Fibroblast of peridontal ligament (primary cell): ENCODE data around the gene LUC7L3.

Experiments
- DNase-seq: peaks from one replicate; pipeline ENCODE4 v3.0.0-alpha.2; 2010; ENCODE audit errors: extremely low read depth

LUC7L3 gene

DNA sequence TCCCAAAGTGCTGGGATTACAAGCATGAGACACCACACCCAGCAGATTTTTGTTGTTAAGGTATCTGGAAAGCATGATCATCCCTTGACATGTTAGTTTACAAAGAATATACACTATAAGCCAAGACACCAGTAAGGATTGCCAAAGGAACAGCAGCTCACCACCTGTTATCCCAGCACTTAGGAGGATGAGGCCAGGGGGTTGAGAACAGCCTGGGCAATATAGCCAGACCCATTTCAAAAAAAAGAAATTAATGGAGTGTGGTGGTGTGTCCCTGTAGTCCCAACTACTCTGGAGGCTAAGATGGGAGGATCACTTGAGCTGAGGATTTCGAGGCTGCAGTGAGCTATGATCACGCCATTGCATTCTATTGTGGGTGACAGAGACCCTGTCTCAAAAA lies 42.8 kb downstream of the LUC7L3 start:
- no peak for DNase-seq

DNA sequence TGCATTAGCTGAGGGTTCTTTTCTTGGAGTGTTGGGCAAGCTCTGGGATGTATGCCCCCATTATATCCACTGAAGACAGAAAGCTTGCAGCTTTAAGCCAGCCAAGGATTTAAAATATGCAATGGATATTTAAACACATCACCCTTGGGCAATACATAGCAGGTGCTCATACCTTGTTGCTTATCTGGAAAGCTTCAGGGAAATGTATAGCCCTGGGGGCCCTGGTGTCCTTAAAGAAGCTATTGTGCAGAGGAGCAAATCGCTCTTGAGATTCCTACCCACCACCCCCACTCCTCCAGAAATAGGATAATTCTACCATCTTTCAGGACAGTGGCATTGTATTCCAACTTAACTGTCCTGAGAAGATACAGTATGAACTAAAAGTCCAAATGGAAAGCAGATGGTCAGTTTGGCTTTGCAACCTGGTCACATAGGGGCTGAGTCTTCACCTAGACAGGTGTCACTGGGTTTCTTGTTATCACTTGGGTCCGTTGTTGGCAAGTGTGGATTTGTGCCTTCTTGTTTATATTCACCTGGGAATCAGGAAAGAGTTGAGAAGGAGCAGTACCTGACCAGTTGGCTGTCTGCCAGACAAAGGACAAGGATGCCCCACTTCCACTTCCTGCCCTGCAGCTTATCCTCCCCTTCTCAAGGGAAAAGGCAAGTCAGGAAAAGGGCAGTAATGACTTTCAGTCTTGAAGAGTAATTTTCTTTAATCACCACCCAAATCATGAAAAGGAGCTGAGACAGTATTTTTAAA lies 44.5 kb downstream of the LUC7L3 start:
- DNase-seq: no peak

DNA sequence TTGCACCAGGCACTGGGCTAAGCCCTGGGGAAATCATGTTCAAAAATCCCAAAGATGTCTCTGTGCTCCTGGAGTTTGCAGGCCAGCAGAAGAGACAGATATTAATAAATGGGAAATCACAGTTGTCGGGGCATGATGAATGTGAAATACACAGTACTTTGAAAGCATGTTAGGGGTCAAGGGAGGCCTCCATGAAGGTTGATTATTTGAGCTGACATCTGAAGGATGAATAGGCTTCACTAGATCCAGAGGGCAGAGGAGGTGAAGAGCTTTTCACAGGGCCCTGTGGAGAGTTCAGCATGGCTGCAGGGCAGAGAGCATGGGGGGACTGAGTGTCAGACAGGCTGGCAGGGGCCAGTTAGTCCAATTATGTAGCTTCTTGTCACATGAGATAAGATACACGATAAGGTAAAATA lies 45.3 kb downstream of the LUC7L3 start:
- no peak for DNase-seq

DNA sequence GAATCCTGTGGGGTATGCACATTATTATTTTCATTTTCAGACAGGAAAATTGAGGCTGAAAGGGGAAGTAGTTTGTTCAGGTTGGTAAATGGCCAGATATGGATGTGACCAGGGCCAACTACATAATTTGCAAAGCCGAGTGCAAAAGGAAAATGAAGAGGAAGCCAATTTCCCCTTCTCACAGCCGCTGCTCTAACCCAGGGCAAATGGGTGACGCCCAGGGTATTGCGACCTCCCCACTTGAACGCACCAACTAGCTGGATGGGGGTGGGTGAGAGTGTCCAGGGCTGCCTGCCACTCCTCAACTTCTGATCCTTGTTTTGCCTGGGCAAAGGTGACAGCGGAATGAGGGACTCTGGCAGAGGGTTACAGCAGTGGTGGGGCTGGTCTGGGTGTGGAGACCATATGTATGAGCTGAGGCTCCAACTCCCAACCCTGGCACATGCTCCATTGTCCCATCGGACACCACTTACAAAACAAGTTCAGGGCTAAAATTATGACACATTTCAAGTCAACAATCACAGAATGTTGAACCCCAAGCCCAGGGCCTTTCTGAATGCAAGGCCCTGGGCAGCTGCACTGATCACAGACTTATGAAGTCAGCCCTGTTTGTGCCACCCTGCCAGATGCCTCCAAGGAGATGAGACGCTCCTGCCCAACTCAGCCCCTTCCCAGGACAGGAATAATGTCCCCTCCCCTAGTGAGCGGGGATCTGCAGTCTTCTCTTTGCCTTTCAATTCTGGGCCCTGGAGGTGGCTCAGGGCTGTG lies 46.2 kb downstream of the LUC7L3 start:
- no peak for DNase-seq

DNA sequence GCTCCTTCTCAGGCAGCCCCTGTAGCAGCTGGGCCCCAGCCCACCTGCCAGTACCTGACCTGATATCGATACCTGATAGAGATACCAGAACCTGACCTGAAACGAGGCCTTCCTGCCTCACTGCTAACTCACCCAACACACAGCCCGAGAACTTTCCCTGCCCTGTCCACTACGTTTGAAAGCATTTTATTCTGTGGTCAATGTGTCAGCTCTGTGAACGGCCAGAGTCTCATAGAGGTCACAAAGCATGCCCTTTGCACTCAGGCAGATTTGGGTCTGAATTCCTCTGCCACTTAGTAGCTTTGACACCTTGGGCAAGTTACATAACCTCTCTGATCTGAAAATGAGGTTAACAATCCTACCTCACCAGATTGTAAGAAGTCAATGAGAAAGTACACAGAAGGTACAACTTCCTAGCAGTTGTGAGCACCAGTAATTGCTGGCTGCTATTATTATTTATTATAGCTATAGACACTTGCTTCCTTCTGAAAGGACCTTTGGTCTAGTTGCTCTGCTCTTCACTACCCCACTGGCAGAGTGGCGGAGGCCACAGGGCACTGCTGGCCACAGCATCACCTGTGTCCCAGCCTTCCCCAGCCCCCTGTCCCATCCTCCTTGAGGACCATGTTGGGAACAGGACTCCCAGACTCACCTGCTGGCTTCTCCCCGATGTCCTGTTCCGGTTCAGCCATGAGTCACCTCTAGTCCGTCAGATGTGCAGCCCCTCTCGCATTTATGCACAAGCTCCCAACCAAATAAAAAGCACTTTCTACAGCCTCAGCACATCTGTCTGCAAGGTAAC lies 47.0 kb downstream of the LUC7L3 start:
- no peak for DNase-seq

DNA sequence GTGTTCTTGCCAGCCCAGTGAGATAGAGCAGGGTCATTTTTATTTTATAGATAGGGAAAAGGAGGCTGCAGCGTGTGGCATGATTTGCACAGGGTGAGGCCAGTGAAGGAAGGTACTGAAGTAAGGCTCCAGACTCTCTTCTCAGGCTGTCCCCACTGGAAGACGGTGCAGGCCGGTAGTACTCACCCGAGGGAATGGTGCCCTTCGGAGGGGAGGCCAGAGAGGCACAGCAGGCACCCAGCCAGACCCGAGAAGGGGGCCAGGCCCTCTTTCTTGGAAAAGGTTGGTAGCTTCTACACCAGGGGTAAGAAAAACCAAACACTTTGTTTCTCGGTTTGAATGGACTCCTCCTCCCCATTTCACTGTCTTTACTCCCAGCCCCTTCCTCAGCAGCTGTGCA lies 47.6 kb downstream of the LUC7L3 start:
- no peak for DNase-seq

DNA sequence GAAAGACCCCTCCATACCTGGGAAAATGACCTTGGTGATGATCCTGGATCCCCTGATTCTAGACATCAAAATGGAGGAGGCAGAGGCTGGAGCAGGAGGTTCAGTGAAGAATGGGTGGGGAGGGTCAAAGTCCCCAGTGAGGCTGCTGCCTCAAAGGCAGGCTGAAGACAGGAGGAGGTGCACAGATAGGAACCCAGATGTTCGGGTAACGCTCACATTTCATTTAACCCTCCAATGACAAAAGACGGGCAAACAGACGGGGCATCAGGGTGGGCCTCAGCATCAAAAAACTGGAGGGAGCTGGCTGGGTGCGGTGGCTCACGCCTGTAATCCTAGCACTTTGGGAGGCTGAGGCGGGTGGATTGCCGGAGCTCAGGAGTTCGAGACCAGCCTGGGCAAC lies 48.0 kb downstream of the LUC7L3 start, which contains the start of gene ANKRD40CL:
Gene ANKRD40CL (minus strand): TSS at position 73 of the 400 bp plus-strand sequence. CDS start 605 bp downstream, outside the sequence.
- no peak for DNase-seq

DNA sequence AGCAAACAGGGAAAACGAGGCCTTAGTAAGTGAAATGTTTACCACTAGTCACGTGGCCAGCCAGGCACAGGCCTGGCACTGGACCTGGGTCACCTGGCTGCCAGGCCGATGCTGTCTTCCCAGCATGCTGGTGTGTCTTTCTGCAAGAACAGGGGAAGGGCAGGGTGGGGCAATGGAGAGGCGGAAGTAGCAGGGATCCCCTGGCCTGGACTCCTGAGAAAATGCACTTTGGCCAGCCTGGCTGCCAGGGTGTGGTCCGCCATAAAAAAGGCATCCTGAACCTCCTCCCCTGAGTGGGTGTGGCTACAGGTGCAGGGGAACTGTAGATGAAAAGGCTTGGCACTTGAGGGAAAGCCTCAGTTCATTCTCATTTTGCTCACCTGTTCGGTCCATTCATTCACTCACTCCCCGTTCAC lies 49.0 kb downstream of the LUC7L3 start:
- no peak for DNase-seq

DNA sequence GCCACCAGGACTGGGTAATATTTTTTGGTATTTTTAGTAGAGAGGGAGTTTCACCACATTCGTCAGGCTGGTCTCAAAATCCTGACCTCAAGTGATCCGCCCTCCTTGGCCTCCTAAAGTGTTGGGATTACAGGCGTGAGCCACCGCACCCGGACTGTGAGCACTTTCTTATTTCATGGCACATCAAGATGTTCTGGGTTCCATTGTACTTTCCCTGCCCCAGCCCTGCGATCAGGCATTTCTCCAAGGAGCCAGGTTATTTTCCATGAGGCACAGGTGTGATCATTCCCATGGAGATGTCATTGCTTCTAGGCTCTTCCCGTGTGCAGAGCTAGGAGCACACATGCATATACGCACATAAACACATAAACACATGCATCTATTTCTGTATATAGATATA lies 50.5 kb downstream of the LUC7L3 start:
- no peak for DNase-seq

DNA sequence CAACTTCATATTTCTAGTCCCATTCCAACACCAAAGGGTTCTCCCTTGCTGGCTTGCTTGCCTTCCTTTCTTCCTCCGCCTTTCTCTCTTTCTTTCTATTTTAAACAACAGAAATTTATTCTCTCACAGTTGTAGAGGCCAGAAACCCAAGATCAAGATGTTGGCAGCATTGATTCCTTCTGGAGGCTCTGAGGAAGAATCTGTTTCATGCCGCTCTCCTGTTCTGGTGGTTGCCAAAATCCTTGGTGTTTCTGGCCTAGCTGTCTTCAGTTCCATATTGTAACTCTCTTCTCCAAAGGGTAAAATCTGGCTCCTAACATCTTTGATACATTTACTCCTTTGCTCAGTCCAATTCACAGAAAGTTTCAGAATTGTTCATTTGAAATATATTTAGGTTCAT lies 50.9 kb downstream of the LUC7L3 start:
- no peak for DNase-seq

DNA sequence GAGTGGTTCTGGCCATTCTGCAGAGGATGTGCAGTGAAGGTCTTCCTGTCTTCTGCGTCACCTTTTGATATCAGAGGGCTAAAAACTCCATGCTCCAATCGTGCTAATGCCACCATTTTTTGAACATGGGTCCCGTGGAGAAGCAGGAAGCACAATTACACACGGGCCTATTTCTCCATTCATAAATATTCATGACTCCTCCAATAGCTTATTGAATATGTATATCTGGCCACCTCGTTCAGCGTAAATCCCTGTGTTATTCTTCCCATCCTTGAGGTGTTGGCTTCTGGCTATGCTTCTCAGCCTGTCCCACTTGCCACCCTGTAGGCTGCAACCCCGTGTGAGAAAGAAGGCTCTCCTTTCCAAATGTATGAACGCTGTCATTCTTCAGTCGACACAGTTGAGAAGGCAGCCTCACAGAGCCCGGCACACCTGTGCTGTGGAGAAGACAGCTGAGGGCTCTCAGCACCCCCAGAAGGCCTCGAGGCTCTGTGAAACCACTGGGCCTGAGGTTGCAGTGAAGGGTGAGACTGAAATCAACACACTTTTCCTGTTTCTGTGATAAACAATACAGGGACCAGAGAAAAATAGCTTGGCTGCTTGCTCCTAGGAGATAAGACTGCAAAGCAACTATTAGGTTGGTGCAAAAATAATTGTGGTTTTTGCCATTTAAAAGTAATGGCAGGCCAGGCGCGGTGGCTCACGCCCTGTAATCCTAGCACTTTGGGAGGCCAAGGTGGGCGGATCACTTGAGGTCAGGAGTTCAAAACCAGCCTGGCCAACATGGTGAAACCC lies 52.8 kb downstream of the LUC7L3 start:
- no peak for DNase-seq

DNA sequence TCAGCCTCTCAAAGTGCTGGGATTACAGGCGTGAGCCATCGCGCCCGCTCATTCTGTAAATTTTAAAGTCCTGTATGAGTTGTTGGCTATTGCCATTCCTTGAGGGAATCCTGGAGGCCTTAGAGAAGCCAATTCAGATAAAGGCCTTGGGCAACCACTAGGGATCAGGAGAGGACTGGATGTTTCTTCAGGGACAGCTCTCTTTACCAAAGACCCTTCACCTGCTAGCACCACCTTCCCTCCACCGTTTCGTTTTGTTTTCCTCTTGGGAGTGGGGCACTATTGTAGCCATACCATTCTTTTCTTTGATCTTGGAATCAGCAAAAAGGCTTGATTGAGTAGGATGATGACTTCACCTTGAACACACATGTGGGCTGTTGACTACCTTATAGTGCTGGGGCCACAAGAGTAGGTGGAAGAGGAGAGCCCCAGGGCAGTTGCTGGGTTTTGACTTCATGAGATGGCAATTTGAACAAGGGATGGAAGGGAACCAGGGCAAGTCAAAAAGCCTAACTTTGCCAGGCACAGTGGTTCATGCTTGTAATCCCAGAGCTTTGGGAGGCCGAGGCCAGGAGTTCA lies 54.9 kb downstream of the LUC7L3 start:
- no peak for DNase-seq

DNA sequence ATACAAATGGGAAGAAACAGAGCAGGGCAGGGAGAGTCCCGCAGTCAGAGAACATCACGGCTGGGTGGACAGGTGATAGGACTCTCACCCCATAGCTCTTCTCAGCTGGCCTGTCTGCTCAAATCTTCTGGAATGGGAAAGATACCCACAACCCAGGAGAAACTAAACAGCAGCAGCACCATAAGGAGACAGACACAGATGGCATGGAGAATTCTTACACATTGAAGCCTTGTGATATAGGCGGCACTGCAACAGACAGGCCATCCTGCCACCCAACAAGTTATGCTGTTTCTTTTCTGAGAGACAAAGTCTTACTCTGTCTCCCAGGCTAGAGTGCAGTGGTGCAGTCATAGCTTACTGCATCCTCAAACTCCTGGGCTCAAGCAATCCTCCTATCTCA lies 56.5 kb downstream of the LUC7L3 start:
- DNase-seq: no peak

DNA sequence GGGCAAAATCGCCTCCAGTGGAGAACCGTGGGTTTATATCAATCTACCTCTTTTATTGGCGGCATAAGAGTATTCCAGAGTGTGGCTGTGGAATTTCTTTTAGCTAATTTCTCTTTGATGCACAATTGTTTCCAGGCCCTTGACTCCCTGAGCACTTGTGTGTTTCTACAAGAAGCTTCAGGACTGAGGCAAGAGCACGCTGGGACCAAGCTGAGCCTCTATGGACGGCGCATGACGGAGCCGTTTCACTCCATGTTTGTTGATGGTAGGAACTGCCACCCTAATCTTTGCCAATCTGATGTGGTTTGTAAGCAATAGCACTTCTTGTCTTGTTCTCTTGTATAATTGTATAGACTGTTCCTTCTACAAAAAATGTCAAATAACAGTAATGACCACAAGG lies 59.1 kb downstream of the LUC7L3 start:
- no peak for DNase-seq

DNA sequence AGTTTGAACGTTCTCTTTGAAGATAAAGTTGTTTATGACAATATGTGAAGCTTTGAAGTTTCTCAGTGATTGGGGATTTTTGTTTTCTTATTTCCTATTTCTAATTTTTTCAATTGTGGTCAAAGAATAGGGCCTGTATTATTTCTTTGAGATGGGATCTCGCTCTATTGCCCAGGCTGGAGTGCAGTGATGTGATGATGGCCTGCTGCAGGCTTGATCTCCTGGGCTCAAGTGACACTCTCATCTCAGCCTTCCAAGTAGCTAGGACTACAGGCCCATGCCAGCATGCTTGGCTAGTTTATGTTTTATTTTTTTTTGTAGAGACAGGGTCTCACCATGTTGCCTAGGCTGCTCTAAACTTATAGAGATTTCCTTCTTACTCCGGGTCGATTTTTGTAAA lies 59.6 kb downstream of the LUC7L3 start:
- DNase-seq: no peak

DNA sequence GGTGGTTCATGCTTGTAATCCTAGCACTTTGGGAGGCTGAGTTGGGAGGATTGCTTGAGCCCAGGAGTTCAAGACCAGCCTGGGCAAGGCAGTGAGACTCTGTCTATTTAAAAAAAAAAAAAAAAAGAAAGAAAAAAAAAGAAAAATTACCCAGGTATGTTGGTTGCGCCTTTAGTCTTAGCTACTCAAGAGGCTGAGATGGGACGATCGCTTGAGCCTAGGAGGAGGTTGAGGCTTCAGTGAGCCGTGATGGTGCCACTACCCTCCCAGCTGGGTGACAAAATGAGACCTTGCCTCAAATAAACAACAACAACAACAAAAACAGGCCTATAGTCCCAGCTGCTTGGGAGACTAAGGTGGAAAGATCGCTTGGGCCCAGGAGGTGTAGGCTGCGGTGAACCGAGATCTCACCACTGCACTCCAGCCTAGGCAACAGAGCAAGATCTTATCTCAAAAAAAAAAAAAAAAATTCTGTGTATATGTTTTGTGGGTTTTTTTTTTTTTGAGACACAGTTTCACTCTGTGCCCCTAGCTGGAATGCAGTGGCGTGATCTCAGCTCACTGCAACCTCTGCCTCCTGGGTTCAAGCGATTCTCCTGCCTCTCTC lies 60.4 kb downstream of the LUC7L3 start:
- no peak for DNase-seq

DNA sequence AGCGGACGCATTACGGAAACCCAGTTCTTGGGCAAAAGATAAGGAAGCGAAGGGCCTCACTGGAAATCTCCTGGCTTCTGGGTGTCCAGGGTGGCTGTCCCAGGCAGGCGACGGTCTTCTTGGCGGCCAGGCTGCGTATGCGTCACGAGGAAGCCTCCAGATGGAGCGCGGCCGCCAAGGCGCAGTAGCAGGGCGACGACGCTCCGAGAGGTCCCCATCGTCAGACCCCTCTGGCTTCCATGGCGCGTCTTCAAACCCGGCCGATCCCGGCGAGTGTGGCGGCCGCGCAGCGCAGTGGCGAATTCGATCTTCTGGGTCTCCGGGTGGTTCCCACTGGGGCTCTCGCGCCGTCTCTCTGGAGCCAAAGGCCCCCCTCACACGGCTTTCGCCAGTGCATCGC lies 61.8 kb downstream of the LUC7L3 start:
- no peak for DNase-seq

DNA sequence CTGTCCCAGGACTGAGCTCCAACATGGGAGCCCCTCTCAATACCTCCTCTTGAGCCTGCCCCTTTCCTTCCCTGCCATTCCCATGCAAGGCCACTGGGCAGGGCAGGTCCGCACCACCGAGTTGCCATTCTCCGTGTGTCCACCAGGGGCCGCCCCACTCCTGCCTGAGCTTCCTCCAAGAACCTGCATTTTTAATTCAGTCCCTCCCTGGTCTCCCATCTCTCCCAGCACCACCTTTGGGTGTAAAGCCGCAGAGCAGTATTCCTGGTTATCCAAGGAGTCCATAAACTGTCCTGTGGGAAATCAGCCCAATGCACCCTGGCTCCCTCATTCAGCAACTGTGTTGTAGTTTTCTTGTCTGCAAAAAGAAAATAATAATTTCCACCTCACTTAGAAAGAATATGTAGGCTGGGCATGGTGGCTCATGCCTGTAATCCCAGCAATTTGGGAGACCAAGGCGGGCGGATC lies 63.8 kb downstream of the LUC7L3 start:
- peak; percentile 87 for DNase-seq

DNA sequence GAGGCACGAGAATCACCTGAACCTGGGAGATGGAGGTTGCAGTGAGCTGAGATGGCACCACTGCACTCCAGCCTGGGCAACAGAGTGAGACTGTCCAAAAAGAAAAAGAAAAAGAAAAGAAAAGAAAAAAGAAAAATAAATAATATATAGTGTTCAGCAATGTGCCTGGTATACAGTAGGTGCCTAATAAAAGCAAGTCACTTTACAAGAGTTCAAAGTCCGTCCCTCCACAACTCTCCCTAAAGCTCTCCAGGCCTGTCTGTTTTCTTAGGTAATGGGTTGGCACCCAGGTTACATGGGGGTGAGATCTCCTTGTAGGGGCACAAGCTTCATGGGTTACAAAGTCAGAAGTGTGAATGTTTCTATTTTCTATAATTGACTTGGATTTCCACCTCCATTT lies 64.5 kb downstream of the LUC7L3 start:
- DNase-seq: no peak

DNA sequence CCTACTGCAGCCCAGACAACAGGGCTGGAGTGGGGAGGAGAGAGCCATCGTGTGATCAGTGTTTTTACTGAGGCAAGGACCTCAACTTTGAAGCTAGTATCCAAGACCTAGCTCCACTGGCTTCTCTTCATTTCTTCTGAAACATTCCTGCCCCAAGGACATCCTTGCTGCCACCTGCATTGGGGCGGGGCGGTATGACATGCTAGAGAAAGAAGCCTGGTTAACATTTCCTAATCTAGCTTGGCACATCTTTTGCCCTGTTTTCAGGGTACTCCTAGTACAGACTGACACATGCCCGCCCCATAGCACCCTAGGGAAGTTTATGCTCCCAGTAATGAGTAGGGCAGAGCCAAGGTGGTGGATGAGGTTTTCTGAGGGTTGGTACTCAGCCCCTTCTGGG lies 65.7 kb downstream of the LUC7L3 start:
- DNase-seq: no peak
